C4-2B (cell line): ENCODE data around the gene PAN3.

Experiments used
- CTCF ChIP-seq: fragments of 450-650 bp; conservative IDR thresholded peaks from 2 replicates; pipeline ENCODE4 v1.5.1; 2017; ENCODE audit warnings: mild to moderate bottlenecking
- ZFX ChIP-seq: fragments of 450-650 bp; IDR thresholded peaks from 2 replicates; pipeline ENCODE4 v1.6.1; 2017

GRCh38 chr13:28204690-28205443, 66.5 kb downstream of the PAN3 start:
- no peak for TF ChIP-seq CTCF
- no peak for TF ChIP-seq ZFX
